H1 (cell line): Measurements from ENCODE around the gene TRIM59. TPM values are rescaled to one million over a fixed set of nuclear protein-coding genes. Genes with fewer than 3 reads are reported as not detected.

ENCODE experiments used
- CTCF ChIA-PET: fragments of 300-600 bp; sonication (Branson Sonifier 250); formaldehyde crosslinking; loops from one replicate; lab custom pipeline; 2021; ENCODE audit not compliant: partially characterized antibody; lab: Charles Lee
- POLR2A ChIA-PET: fragments of 300-600 bp; sonication (Branson Sonifier 250); formaldehyde crosslinking; loops from one replicate; lab custom pipeline; 2021; ENCODE audit warnings: inconsistent platforms; ENCODE audit not compliant: partially characterized antibody; lab: Charles Lee
- DNase-seq, 2 experiments: peaks; one replicate each; pipeline versions ENCODE4 v3.0.0 to v3.0.0-alpha.2; 2010 to 2022; ENCODE audit warnings: low spot score in 2 of 2, low read depth in 1 of 2, mixed read lengths in 1 of 2
- FAIRE-seq: peaks from 2 replicates; lab custom pipeline; 2011; peaks lifted over from hg19 to GRCh38; lab: Jason Lieb, UNC
- H2AFZ ChIP-seq: 2 replicates; pipeline ENCODE4 v1.8.1; 2012; ENCODE audit warnings: low read length, inconsistent platforms
- H2AK5ac ChIP-seq: 2 replicates; pipeline ENCODE4 v1.6.1; 2013; ENCODE audit warnings: low read depth, low read length
- H2BK120ac ChIP-seq: replicated peaks from 2 replicates; pipeline ENCODE3; 2013; ENCODE audit warnings: low read depth, low read length, inconsistent platforms
- H2BK12ac ChIP-seq: 2 replicates; pipeline ENCODE4 v1.6.1; 2013; ENCODE audit warnings: low read depth, low read length
- H2BK15ac ChIP-seq: 2 replicates; pipeline ENCODE4 v1.6.1; 2013; ENCODE audit warnings: low read length
- H2BK20ac ChIP-seq: 2 replicates; pipeline ENCODE4 v1.6.1; 2013; ENCODE audit warnings: low read length
- H2BK5ac ChIP-seq: 2 replicates; pipeline ENCODE4 v1.6.1; 2013; ENCODE audit warnings: low read depth, low read length
- H3K14ac ChIP-seq: 2 replicates; pipeline ENCODE4 v1.6.1; 2013; ENCODE audit warnings: inconsistent platforms; ENCODE audit not compliant: insufficient read length
- H3K18ac ChIP-seq: 2 replicates; pipeline ENCODE4 v1.6.1; 2013; ENCODE audit warnings: low read length; ENCODE audit errors: extremely low read depth
- H3K23ac ChIP-seq: 2 replicates; pipeline ENCODE4 v1.6.1; 2013; ENCODE audit warnings: inconsistent platforms; ENCODE audit not compliant: insufficient read length
- H3K23me2 ChIP-seq: 2 replicates; pipeline ENCODE4 v1.6.1; 2013; ENCODE audit warnings: low read depth, low read length
- H3K27ac ChIP-seq: 2 replicates; pipeline ENCODE4 v1.6.1; 2011; ENCODE audit warnings: low read depth, low read length, inconsistent platforms
- H3K27me3 ChIP-seq, 4 experiments: replicated peaks in 1 of 4; 1 replicate in 1 of 4; 2 replicates in 3 of 4; pipeline versions ENCODE4 v1.6.1 to v1.8.1; 2011 to 2013; ENCODE audit warnings: low read length in 3 of 4, mild to moderate bottlenecking in 3 of 4, inconsistent platforms in 2 of 4, mixed read lengths in 2 of 4, moderate library complexity in 1 of 4; ENCODE audit not compliant: control insufficient read depth in 3 of 4, insufficient read depth in 3 of 4; ENCODE audit errors: extremely low read depth in 1 of 4
- H3K36me3 ChIP-seq, 4 experiments: 2 replicates each; pipeline versions ENCODE4 v1.6.1 to v1.8.1; 2011 to 2013; ENCODE audit warnings: mild to moderate bottlenecking in 4 of 4, low read length in 3 of 4, moderate library complexity in 2 of 4, control low read depth in 1 of 4, inconsistent platforms in 1 of 4; ENCODE audit not compliant: insufficient read depth in 4 of 4, control insufficient read depth in 2 of 4
- H3K4ac ChIP-seq: replicated peaks from 2 replicates; pipeline ENCODE3; 2013; ENCODE audit warnings: low read length, low read depth, mixed read lengths, inconsistent platforms; ENCODE audit not compliant: insufficient read length
- H3K4me1 ChIP-seq, 4 experiments: replicated peaks in 1 of 4; 1 replicate in 1 of 4; 2 replicates in 3 of 4; pipeline versions ENCODE4 v1.6.1 to v1.8.1; 2011 to 2013; ENCODE audit warnings: low read length in 3 of 4, inconsistent platforms in 2 of 4, mixed read lengths in 1 of 4; ENCODE audit not compliant: insufficient read depth in 4 of 4, control insufficient read depth in 3 of 4
- H3K4me2 ChIP-seq, 2 experiments: 2 replicates each; pipeline versions ENCODE4 v1.6.1 to v1.8.1; 2011 to 2013; ENCODE audit warnings: low read depth in 2 of 2, low read length in 2 of 2, control low read depth in 1 of 2, inconsistent platforms in 1 of 2, mild to moderate bottlenecking in 1 of 2; ENCODE audit not compliant: insufficient read depth in 1 of 2
- H3K4me3 ChIP-seq, 4 experiments: fragments of 200-600, 300-600 bp in 1 of 4; sonication (generic), shearing (Covaris generic), sonication (Bioruptor Twin) in 1 of 4; 2 replicates each; pipeline versions ENCODE4 v1.5.1 to v1.8.1; 2011 to 2016; ENCODE audit warnings: low read length in 4 of 4, low read depth in 3 of 4, control low read depth in 2 of 4, inconsistent platforms in 2 of 4, mild to moderate bottlenecking in 2 of 4, mixed read lengths in 1 of 4, moderate library complexity in 1 of 4; ENCODE audit not compliant: insufficient read depth in 2 of 4; ENCODE audit errors: extremely low read depth in 1 of 4
- H3K56ac ChIP-seq: replicated peaks from 2 replicates; pipeline ENCODE3; 2013; ENCODE audit warnings: low read depth, mild to moderate bottlenecking, mixed read lengths, low read length, inconsistent platforms; ENCODE audit not compliant: insufficient read length
- H3K79me1 ChIP-seq: 2 replicates; pipeline ENCODE4 v1.6.1; 2013; ENCODE audit warnings: low read depth, low read length, control low read depth
- H3K79me2 ChIP-seq, 2 experiments: 2 replicates each; pipeline versions ENCODE4 v1.6.1 to v1.8.1; 2012 to 2013; ENCODE audit warnings: low read length in 2 of 2, mild to moderate bottlenecking in 2 of 2, inconsistent platforms in 1 of 2; ENCODE audit not compliant: insufficient read depth in 2 of 2, control insufficient read depth in 1 of 2
- H3K9ac ChIP-seq, 4 experiments: replicated peaks in 1 of 4; 1 replicate in 1 of 4; 2 replicates in 3 of 4; pipeline versions ENCODE4 v1.6.1 to v1.8.1; 2011 to 2013; ENCODE audit warnings: low read depth in 3 of 4, low read length in 3 of 4, control low read depth in 2 of 4, mild to moderate bottlenecking in 2 of 4, moderate library complexity in 2 of 4, inconsistent platforms in 1 of 4; ENCODE audit errors: extremely low read depth in 1 of 4
- H3K9me3 ChIP-seq, 2 experiments: 2 replicates each; pipeline versions ENCODE4 v1.6.1 to v1.8.1; 2012 to 2013; ENCODE audit warnings: mild to moderate bottlenecking in 2 of 2, moderate library complexity in 2 of 2, control low read depth in 1 of 2, inconsistent platforms in 1 of 2, low read depth in 1 of 2, low read length in 1 of 2, mixed read lengths in 1 of 2; ENCODE audit not compliant: insufficient read depth in 2 of 2
- H4K20me1 ChIP-seq, 2 experiments: replicated peaks in 1 of 2; 2 replicates each; pipeline versions ENCODE3 to v1.8.1; 2011 to 2013; ENCODE audit warnings: inconsistent platforms in 2 of 2, low read length in 2 of 2, mild to moderate bottlenecking in 1 of 2; ENCODE audit not compliant: insufficient read depth in 2 of 2, control insufficient read depth in 1 of 2
- H4K5ac ChIP-seq: 2 replicates; pipeline ENCODE4 v1.6.1; 2013; ENCODE audit warnings: low read length, low read depth, mixed read lengths, inconsistent platforms; ENCODE audit not compliant: insufficient read length
- H4K8ac ChIP-seq: 2 replicates; pipeline ENCODE4 v1.8.0; 2013; ENCODE audit warnings: mild to moderate bottlenecking, moderate library complexity, low read length, inconsistent platforms; ENCODE audit not compliant: insufficient read depth; ENCODE audit errors: extremely low read depth
- H4K91ac ChIP-seq: replicated peaks from 2 replicates; pipeline ENCODE3; 2013; ENCODE audit warnings: low read length, mixed read lengths, inconsistent platforms; ENCODE audit not compliant: insufficient read length
- BACH1 ChIP-seq: IDR thresholded peaks from 2 replicates; pipeline ENCODE4 v1.6.1; 2012; ENCODE audit warnings: low read length, improper control_type of control experiment
- KDM5A ChIP-seq: fragments of 200-600 bp; IDR thresholded peaks from 2 replicates; pipeline ENCODE4 v1.7.1; 2012; ENCODE audit warnings: mild to moderate bottlenecking, low read length, inconsistent platforms, mixed read lengths
- WGBS, 2 experiments: shearing (Covaris generic) in 1 of 2; methylation state at CpG; one replicate each; pipeline versions ENCODE4 v1.1.6 to v1.1.7; 2013 to 2015; ENCODE audit warnings: low lambda C conversion rate in 2 of 2, mixed read lengths in 2 of 2, inconsistent platforms in 1 of 2, low coverage in 1 of 2, missing lambda C conversion rate in 1 of 2; ENCODE audit not compliant: insufficient replicate concordance in 2 of 2, insufficient coverage in 1 of 2, insufficient read length in 1 of 2; ENCODE audit errors: extremely low coverage in 1 of 2, missing lambda C conversion rate in 1 of 2; 5-methylcytosine and 5-hydroxymethylcytosine counted together
- polyA plus RNA-seq, 7 experiments: library from polyadenylated mRNA; depleted of rRNA in 3 of 7; stranded (reverse) in 5 of 7; unstranded in 2 of 7; fragments of >200 nt in 5 of 7; fragments of 200-250 nt in 2 of 7; gene quantifications; 1 replicate in 5 of 7; 2 replicates in 1 of 7; 4 replicates in 1 of 7; pipeline versions ENCODE4 v1.2.1 to v1.2.3, GENCODE V29; 2011 to 2013; ENCODE audit warnings: missing spikeins in 2 of 7, mixed read lengths in 2 of 7
- total RNA-seq: library from RNA; stranded (reverse); fragmentation: NEBNext Ultra II Directional; extraction: Animal tissue kit (Norgen Biotek cat#: 25700); gene quantifications from 2 replicates; pipeline ENCODE4 v1.2.1, GENCODE V29; 2021

Gene TRIM59
- total and polyA plus RNA-seq, 2 of the 8 experiments (the other 6 are each of a cell fraction or from before 2014, with no cell fraction given), result 11.6 to 53.4 TPM

- no peak overlapping the region for H2AFZ ChIP-seq
- 90% methylated on average over 2 of the region's 2 CpGs; no CpG with 5 or more reads in 1 of the 2 experiments for WGBS, 2 experiments
- no peak overlapping the region for H2BK5ac ChIP-seq
- peaks cover 0 to 2% (median 0%) of the 10 kb centered on the region in 4 experiments; a peak in 2 of 7 replicates for H3K4me1 ChIP-seq
- H2BK20ac ChIP-seq, result no peak overlapping the region
- no peaks in the 10 kb centered on the region for H3K79me1 ChIP-seq
- no peak for TF ChIP-seq BACH1
- TF ChIP-seq KDM5A, result no peak
- DNase-seq (no peak), FAIRE-seq (no peak)
- H3K27ac ChIP-seq, result no peak overlapping the region
- H3K9ac ChIP-seq, result no peak overlapping the region
- H3K4ac ChIP-seq, result no peak overlapping the region
- H4K20me1 ChIP-seq, result peaks cover 0 to 7% of the 10 kb centered on the region in 2 experiments
- H3K79me2 ChIP-seq, result peaks cover 0 to 47% of the 10 kb centered on the region in 2 experiments; a peak in 2 of 4 replicates
- H3K23ac ChIP-seq, result no peak overlapping the region
- ChIA-PET POLR2A (interaction anchor here (0.6 to 8.6 kb wide), 4 partner anchors 15 to 301 kb away, joined by 3 to 70 read pairs (median 4); partner anchors contain the start of gene TRIM59), CTCF (interaction anchor here (1.7 kb wide), 1 partner anchor 24 kb away, joined by 4 read pairs; no protein-coding TSS in a partner anchor)
- H3K4me3 ChIP-seq, result no peak overlapping the region
- no peaks in the 10 kb centered on the region for H3K9me3 ChIP-seq
- H3K56ac ChIP-seq, result no peak overlapping the region
- no peak overlapping the region for H3K14ac ChIP-seq
- no peak overlapping the region for H2BK120ac ChIP-seq
- peaks cover 5 to 95% (median 49%) of the 10 kb centered on the region in 4 experiments for H3K36me3 ChIP-seq
- no peak overlapping the region for H2BK12ac ChIP-seq
- H3K27me3 ChIP-seq, result no peaks in the 10 kb centered on the region
- H3K4me2 ChIP-seq, result no peak overlapping the region
- H2AK5ac ChIP-seq, result no peak overlapping the region
- H3K18ac ChIP-seq, result no peak overlapping the region
- no peaks in the 10 kb centered on the region for H3K23me2 ChIP-seq
- H2BK15ac ChIP-seq, result no peak overlapping the region
- no peak overlapping the region for H4K91ac ChIP-seq
- no peak overlapping the region for H4K5ac ChIP-seq
- no peak overlapping the region for H4K8ac ChIP-seq
These were observed 15.5 kb downstream of the TRIM59 start for GRCh38 chr3:160434071-160434470.
